Sigmoid colon (tissue), 4 donors: ENCODE results near the gene SGCD.

ENCODE experiments used
- EP300 ChIP-seq, 4 donors: sonication (generic); formaldehyde crosslinking; IDR thresholded peaks; one replicate each; pipeline ENCODE4 v1.6.1; 2017; ENCODE audit warnings: antibody characterized with exemption in 4 of 4
- POLR2A ChIP-seq, 2 donors: fragments of 450-650 bp; IDR thresholded peaks; one replicate each; pipeline ENCODE4 v1.6.1; 2016; ENCODE audit warnings: antibody characterized with exemption in 2 of 2, mild to moderate bottlenecking in 2 of 2, moderate library complexity in 2 of 2
- POLR2AphosphoS5 ChIP-seq, 4 donors: sonication (generic); formaldehyde crosslinking; IDR thresholded peaks; one replicate each; pipeline ENCODE4 v1.6.1; 2017; ENCODE audit warnings: antibody characterized with exemption in 4 of 4
- TF ChIP-seq, protein P1 (sequence below), 4 experiments: fragments of 450-650 bp in 3 of 4; fragments of 200-600 bp in 1 of 4; IDR thresholded peaks; one replicate each; pipeline ENCODE4 v1.5.1; 2016 to 2019; ENCODE audit warnings: antibody characterized with exemption in 4 of 4, mild to moderate bottlenecking in 3 of 4, moderate library complexity in 2 of 4

DNA sequence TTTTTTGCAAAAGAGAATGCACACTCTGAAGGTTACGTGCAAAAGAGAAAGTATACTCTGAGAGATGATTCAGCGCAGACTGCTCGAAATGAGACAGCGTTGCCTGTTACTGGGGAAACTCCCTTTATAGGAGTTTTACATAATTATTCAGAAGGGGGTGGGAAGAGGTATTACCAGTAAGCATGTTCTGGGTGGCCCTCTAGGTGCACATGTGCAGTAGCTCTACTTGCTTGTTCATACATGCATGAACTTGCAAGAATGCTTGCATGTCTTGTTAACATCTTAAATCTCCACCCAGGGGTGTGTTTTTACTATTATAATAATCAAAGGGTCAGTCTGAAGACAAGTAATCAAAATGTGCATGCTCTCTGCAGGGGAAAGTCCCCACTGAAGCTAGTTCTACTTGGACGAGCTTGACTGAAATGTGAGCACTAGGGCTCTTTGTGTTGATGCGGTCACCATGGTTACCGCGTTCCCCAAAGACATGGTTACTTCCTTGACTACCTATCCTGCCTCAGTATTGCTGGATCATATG is 75.5 kb downstream of the SGCD start:
- TF ChIP-seq POLR2AphosphoS5 (IDR thresholded peaks at IDR 0.05) (no peak), POLR2A (IDR thresholded peaks at IDR 0.05) (no peak), EP300 (IDR thresholded peaks at IDR 0.05) (no peak)
- TF ChIP-seq, protein P1, sequence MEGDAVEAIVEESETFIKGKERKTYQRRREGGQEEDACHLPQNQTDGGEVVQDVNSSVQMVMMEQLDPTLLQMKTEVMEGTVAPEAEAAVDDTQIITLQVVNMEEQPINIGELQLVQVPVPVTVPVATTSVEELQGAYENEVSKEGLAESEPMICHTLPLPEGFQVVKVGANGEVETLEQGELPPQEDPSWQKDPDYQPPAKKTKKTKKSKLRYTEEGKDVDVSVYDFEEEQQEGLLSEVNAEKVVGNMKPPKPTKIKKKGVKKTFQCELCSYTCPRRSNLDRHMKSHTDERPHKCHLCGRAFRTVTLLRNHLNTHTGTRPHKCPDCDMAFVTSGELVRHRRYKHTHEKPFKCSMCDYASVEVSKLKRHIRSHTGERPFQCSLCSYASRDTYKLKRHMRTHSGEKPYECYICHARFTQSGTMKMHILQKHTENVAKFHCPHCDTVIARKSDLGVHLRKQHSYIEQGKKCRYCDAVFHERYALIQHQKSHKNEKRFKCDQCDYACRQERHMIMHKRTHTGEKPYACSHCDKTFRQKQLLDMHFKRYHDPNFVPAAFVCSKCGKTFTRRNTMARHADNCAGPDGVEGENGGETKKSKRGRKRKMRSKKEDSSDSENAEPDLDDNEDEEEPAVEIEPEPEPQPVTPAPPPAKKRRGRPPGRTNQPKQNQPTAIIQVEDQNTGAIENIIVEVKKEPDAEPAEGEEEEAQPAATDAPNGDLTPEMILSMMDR (IDR thresholded peaks at IDR 0.05) = no peak
